Type B pancreatic cell (in vitro differentiated cells): ENCODE measurements around the gene CHMP5. TPM values are rescaled to one million over a fixed set of nuclear protein-coding genes. Genes with fewer than 3 reads are reported as not detected.

ENCODE experiments used
- DNase-seq: peaks from one replicate; pipeline ENCODE4 v3.0.0; 2021; ENCODE audit warnings: mixed read lengths; ENCODE audit not compliant: unreplicated experiment; ENCODE audit errors: extremely low spot score
- H3K27ac Mint-ChIP-seq: 2 replicates; pipeline ENCODE4 v1.8.0; 2021; ENCODE audit warnings: mild to moderate bottlenecking, mixed read lengths
- H3K27me3 Mint-ChIP-seq: 2 replicates; pipeline ENCODE4 v1.8.0; 2021; ENCODE audit warnings: mixed read lengths
- H3K36me3 Mint-ChIP-seq: 2 replicates; pipeline ENCODE4 v1.8.0; 2021; ENCODE audit warnings: mixed read lengths
- H3K4me1 Mint-ChIP-seq: one replicate; pipeline ENCODE4 v1.8.0; 2021; ENCODE audit warnings: mixed read lengths; ENCODE audit not compliant: unreplicated experiment
- H3K4me3 Mint-ChIP-seq: 2 replicates; pipeline ENCODE4 v1.8.0; 2021; ENCODE audit warnings: mild to moderate bottlenecking, mixed read lengths
- H3K9me3 Mint-ChIP-seq: 2 replicates; pipeline ENCODE4 v1.8.0; 2021; ENCODE audit warnings: mixed read lengths
- long read RNA-seq: library from polyadenylated mRNA; unstranded; transcript quantifications from one replicate; pipeline ENCODE4 v2.0.0, GENCODE V29; 2020
- total RNA-seq: library from RNA; stranded (reverse); gene quantifications from 2 replicates; pipeline ENCODE4 v1.2.1, GENCODE V29; 2021; ENCODE audit warnings: low replicate concordance
- TF ChIP-seq, protein P1 (sequence below): fragments of 200-600 bp; sonication (generic); conservative IDR thresholded peaks from 2 replicates; pipeline ENCODE4 v1.5.0; 2021; ENCODE audit warnings: antibody characterized with exemption, mild to moderate bottlenecking

Gene CHMP5
- 51.4 and 53.7 TPM in 2 replicates for total RNA-seq
- long read RNA-seq, transcript CHMP5-201 (8 exons, 1,477 nt): major isoform, 442 of 457 reads
- long read RNA-seq, partial matches to known transcripts: 4 of 457 reads
- long read RNA-seq, other reads (novel, unspliced or antisense): 9 of 457 reads

DNA sequence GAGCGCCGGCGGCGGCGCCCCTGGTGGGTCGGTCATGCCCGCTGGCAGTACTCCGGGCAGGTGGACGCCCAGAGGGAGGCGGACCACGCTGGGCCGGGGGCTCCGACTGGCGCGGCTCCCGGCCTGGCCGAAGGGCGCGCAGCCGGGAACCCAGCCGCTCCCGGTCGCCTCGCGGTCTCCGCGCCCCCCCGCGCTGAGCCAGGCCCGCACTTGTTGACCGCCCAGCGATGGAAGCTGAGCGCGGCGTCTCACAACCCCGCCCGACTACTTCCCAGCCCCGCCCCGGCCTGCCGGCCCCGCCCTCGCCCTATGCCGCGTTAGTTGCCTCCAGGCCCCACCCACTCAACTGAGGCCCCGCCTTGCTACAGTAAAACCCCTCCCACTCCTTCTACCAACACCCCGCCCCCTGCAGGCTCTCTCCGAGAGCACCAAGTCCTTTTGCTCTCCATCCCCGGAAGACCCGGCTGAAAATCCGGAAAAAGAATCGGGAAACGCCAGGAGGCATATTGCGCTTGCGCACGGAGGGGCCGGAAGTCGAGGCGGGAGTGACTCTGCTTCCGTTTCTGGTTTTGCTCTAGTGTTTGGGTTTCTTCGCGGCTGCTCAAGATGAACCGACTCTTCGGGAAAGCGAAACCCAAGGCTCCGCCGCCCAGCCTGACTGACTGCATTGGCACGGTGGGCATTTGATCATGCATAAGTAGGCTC lies at the start of gene CHMP5, which contains the start of gene BAG1:
TSS of gene CHMP5 (plus strand) at position 577 of the 705 bp plus-strand sequence. CDS start at position 607, 30 bp downstream.
TSS of gene BAG1 (minus strand) at position 236 of the 705 bp plus-strand sequence.
- Mint-ChIP-seq H3K9me3 (no peaks in the 10 kb centered on the region), H3K36me3 (peaks cover 13% of the 10 kb centered on the region), H3K27me3 (no peaks in the 10 kb centered on the region), H3K4me1 (peaks cover 17% of the 10 kb centered on the region), H3K27ac (peak within 1 kb of the TSS; percentile 94), H3K4me3 (peak within 1 kb of the TSS; percentile 98)
- DNase-seq: peak; percentile 99
- TF ChIP-seq, protein P1, sequence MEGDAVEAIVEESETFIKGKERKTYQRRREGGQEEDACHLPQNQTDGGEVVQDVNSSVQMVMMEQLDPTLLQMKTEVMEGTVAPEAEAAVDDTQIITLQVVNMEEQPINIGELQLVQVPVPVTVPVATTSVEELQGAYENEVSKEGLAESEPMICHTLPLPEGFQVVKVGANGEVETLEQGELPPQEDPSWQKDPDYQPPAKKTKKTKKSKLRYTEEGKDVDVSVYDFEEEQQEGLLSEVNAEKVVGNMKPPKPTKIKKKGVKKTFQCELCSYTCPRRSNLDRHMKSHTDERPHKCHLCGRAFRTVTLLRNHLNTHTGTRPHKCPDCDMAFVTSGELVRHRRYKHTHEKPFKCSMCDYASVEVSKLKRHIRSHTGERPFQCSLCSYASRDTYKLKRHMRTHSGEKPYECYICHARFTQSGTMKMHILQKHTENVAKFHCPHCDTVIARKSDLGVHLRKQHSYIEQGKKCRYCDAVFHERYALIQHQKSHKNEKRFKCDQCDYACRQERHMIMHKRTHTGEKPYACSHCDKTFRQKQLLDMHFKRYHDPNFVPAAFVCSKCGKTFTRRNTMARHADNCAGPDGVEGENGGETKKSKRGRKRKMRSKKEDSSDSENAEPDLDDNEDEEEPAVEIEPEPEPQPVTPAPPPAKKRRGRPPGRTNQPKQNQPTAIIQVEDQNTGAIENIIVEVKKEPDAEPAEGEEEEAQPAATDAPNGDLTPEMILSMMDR: peak; percentile 53

DNA sequence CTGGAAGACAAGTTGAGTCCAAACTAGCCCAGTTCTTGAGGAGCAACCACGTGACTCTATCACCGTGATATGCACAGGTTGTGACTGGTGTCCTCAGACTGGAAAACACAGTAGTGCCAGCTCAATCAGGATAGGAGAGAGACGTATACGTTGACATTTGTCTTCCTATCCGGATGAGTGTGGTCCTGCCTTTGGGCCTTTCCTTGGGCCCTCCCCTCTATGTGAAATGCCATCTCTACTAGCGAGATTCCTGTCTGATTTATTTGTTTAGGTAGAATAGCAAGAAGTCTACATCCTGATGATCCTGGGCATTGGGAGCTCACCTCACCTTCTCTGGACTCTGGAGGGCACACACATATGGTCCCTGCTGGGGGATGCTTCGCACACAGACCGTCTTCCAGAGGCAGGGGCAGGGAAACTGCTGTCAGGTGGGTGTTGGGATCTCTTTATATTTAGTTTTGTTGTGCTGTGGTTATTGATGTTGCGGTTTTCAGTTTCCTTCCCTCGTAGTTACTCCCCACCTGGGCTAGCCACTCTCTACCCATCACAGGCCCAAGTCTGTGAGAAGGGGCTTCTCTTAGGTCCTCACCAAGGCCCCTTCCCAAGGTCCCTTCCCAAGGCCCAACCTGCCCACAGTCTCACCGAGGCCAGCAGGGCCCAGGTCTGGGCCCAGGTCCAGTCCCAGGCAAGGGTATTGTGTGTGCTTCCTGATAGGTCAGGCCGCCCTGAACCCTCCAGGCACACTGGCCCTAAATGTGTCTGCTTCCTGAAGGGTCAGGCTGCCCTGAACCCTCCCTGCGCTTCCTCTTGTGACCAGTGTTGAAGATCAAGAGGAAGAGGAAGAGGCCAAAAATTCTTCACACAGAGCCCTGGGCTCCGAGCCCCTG lies 43.9 kb upstream of the CHMP5 start:
- H3K27ac Mint-ChIP-seq: no peak overlapping the region
- H3K4me1 Mint-ChIP-seq: peaks cover 8% of the 10 kb centered on the region

DNA sequence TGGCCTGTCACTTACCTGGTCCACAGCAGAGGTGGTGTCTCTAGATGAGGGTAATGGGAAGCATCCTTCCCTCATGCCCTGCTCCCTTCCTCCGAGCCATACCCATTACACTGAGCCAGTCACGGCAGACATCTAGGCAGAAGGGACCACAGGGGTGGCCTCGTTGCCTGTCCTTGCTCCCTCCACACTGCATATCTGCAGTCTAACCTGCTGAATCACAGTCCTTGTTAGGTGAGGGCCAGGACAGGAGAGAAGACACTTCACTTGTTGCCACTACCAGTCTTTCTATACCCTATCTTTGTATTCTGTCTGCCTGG lies 43.3 kb upstream of the CHMP5 start:
- DNase-seq: no peak
- no peak overlapping the region for H3K4me3 Mint-ChIP-seq
- H3K4me1 Mint-ChIP-seq: peaks cover 9% of the 10 kb centered on the region
- peaks cover 2% of the 10 kb centered on the region for H3K27me3 Mint-ChIP-seq
- H3K9me3 Mint-ChIP-seq: no peaks in the 10 kb centered on the region
- no peaks in the 10 kb centered on the region for H3K36me3 Mint-ChIP-seq
- TF ChIP-seq, protein P1: no peak
- no peak overlapping the region for H3K27ac Mint-ChIP-seq

More for the DNA sequence above, 43.9 kb upstream of the CHMP5 start:
- TF ChIP-seq, protein P1: no peak
- peaks cover 2% of the 10 kb centered on the region for H3K27me3 Mint-ChIP-seq
- H3K9me3 Mint-ChIP-seq: no peaks in the 10 kb centered on the region
- no peaks in the 10 kb centered on the region for H3K36me3 Mint-ChIP-seq
- DNase-seq: no peak
- no peak overlapping the region for H3K4me3 Mint-ChIP-seq

DNA sequence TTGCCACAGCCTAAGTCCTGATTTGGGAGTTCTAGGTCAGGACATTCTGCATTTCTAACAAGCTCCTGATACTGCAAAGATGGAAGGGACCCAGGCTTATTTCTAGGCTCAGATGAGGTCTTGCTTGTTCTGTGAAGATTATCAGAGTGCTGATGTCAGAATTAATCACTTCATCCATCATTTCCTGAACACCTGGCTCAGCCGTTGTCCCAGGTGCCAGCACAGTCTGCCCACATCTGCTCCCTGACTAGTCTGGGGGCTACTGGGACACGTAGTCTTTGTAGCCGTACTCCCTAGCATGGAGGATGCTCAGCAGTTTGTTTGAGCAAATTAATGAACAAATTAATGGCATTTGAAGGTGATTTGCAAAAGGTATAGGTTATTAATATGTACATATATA lies 42.8 kb upstream of the CHMP5 start:
- Mint-ChIP-seq H3K36me3 (no peaks in the 10 kb centered on the region), H3K27me3 (no peaks in the 10 kb centered on the region), H3K4me1 (peaks cover 9% of the 10 kb centered on the region), H3K9me3 (no peaks in the 10 kb centered on the region), H3K4me3 (no peak overlapping the region), H3K27ac (no peak overlapping the region)
- no peak for DNase-seq
- TF ChIP-seq, protein P1: no peak

DNA sequence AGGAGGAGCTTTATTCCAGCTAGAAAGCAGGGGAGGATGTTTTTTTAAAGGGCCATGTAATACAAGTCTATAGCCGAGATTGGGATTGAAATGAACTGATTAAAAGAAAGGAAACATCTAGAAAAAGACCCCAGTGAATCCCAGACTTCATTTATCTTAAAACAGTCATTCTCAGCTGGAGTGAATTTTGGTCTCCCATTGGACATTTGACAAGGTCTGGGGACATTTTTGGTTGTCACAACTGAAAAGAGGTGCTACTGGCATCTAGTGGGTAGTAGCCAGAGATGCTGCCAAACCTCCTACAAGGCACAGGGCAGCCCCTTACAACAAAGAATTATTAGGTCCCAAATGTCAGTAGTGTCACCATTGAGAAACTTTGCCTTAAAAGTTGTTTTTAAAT lies 41.2 kb upstream of the CHMP5 start:
- no peak for DNase-seq
- no peaks in the 10 kb centered on the region for H3K9me3 Mint-ChIP-seq
- H3K4me3 Mint-ChIP-seq: no peak overlapping the region
- peaks cover 9% of the 10 kb centered on the region for H3K4me1 Mint-ChIP-seq
- no peak overlapping the region for H3K27ac Mint-ChIP-seq
- H3K27me3 Mint-ChIP-seq: peaks cover 2% of the 10 kb centered on the region
- no peaks in the 10 kb centered on the region for H3K36me3 Mint-ChIP-seq
- TF ChIP-seq, protein P1: no peak
